GM23248 (cell line): ENCODE data around the gene CYP2C19.
"Not testable (repeated sequence)": the region's sequence is repeated elsewhere in the genome, so short reads cannot be mapped to it uniquely, and the experiment has no call there.

Source experiments
- EZH2 ChIP-seq: fragments of 200-600 bp; sonication (generic); IDR thresholded peaks from 2 replicates; pipeline ENCODE4 v1.6.1; 2018; ENCODE audit warnings: antibody characterized with exemption, mild to moderate bottlenecking; ENCODE audit not compliant: insufficient read depth, poor library complexity, severe bottlenecking
- EZH2phosphoT487 ChIP-seq: fragments of 200-600 bp; sonication (generic); IDR thresholded peaks from 2 replicates; pipeline ENCODE4 v1.6.1; 2018; ENCODE audit warnings: antibody characterized with exemption, moderate library complexity, mild to moderate bottlenecking, low read depth; ENCODE audit not compliant: insufficient read depth

DNA sequence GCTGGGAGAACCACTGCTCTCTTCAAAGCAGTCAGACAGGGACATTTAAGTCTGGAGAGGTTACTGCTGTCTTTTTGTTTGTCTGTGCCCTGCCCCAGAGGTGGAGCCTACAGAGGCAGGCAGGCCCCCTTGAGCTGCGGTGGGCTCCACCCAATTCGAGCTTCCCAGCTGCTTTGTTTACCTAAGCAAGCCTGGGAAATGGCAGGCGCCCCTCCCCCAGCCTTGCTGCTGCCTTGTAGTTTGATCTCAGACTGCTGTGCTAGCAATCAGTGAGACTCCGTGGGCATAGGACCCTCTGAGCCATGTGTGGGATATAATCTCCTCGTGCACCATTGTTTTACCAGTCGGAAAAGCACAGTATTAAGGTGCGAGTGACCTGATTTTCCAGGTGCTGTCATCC, 135.9 kb downstream of the CYP2C19 start:
- not testable (repeated sequence) for TF ChIP-seq EZH2, EZH2phosphoT487
